Measurements from ENCODE around the gene TYRP1.

The TYRP1 gene

GRCh38 chr9:12740845-12741244 lies 47.7 kb downstream of the TYRP1 start:
- H4K20me1 ChIP-seq (ENCODE audit: insufficient read depth, low read length): no peaks in the 10 kb centered on the region
- no peak for DNase-seq
- no peaks in the 10 kb centered on the region for H3K27me3 ChIP-seq (replicated peaks; ENCODE audit: insufficient read depth, low read length)
- H3F3A ChIP-seq (ENCODE audit: insufficient read depth, low read length): no peaks in the 10 kb centered on the region
- no peaks in the 10 kb centered on the region for H3K36me3 ChIP-seq (replicated peaks; ENCODE audit: insufficient read depth, low read length)
- H3K27ac ChIP-seq (ENCODE audit: low read length): no peak overlapping the region
- no peak overlapping the region for H3K9ac ChIP-seq (ENCODE audit: low read length)
- TF ChIP-seq EZH2phosphoT487 (IDR thresholded peaks at IDR 0.05; ENCODE audit: low read length) (no peak), CTCF (IDR thresholded peaks at IDR 0.05; ENCODE audit: low read length) (no peak), EZH2 (optimal IDR thresholded peaks at IDR 0.05; ENCODE audit: low read depth, low read length) (no peak)
- no peaks in the 10 kb centered on the region for H3K9me2 ChIP-seq (replicated peaks; ENCODE audit: insufficient read depth, low read length)
- H3K79me2 ChIP-seq (ENCODE audit: low read length): no peaks in the 10 kb centered on the region
- H3K4me3 ChIP-seq (ENCODE audit: low read length): no peak overlapping the region
- H3K4me1 ChIP-seq (ENCODE audit: low read length): no peaks in the 10 kb centered on the region; the same call in 1 of the 2 replicates
- H3K9me3 ChIP-seq (replicated peaks; ENCODE audit: insufficient read depth, low read length): no peaks in the 10 kb centered on the region
- no peak overlapping the region for H3K4me2 ChIP-seq (ENCODE audit: low read depth, low read length)
- no peak overlapping the region for H2AFZ ChIP-seq (ENCODE audit: low read length)

GRCh38 chr9:12748016-12748415 lies 54.8 kb downstream of the TYRP1 start:
- TF ChIP-seq CTCF (IDR thresholded peaks at IDR 0.05; ENCODE audit: low read length) (no peak), EZH2 (optimal IDR thresholded peaks at IDR 0.05; ENCODE audit: low read depth, low read length) (no peak), EZH2phosphoT487 (IDR thresholded peaks at IDR 0.05; ENCODE audit: low read length) (no peak)
- Histone ChIP-seq H3K36me3 (replicated peaks; ENCODE audit: insufficient read depth, low read length) (no peaks in the 10 kb centered on the region), H3K79me2 (ENCODE audit: low read length) (no peaks in the 10 kb centered on the region), H3K4me3 (ENCODE audit: low read length) (no peak overlapping the region), H3K27me3 (replicated peaks; ENCODE audit: insufficient read depth, low read length) (no peaks in the 10 kb centered on the region), H3F3A (ENCODE audit: insufficient read depth, low read length) (no peaks in the 10 kb centered on the region), H4K20me1 (ENCODE audit: insufficient read depth, low read length) (no peaks in the 10 kb centered on the region), H3K9me2 (replicated peaks; ENCODE audit: insufficient read depth, low read length) (no peaks in the 10 kb centered on the region), H3K4me2 (ENCODE audit: low read depth, low read length) (no peak overlapping the region), H3K9me3 (replicated peaks; ENCODE audit: insufficient read depth, low read length) (no peaks in the 10 kb centered on the region), H3K9ac (ENCODE audit: low read length) (no peak overlapping the region), H3K27ac (ENCODE audit: low read length) (no peak overlapping the region), H2AFZ (ENCODE audit: low read length) (no peak overlapping the region), H3K4me1 (ENCODE audit: low read length) (no peaks in the 10 kb centered on the region)
- DNase-seq: no peak

DNA sequence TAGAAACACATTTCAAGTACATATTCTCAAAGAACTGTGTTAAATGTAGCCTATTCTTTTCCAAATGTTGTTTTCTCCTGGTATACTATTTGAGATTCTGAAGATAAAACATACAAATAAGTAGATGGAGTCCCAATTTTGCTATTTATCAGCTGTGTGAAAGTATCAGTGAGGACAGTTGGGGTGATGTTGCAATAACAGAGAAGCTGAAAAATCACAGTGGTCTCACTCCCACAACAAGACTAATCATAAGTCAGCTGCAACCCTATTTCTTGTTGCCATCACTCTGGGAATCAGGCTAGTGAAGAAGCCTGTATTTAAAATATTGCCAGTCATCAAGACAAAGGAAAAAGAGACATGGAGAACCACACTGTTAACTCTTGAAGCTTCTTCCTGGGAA lies 55.8 kb downstream of the TYRP1 start:
- Histone ChIP-seq H2AFZ (ENCODE audit: low read length) (no peak overlapping the region), H3K4me1 (ENCODE audit: low read length) (no peaks in the 10 kb centered on the region), H3K9ac (ENCODE audit: low read length) (no peak overlapping the region), H3K9me3 (replicated peaks; ENCODE audit: insufficient read depth, low read length) (no peaks in the 10 kb centered on the region), H3K36me3 (replicated peaks; ENCODE audit: insufficient read depth, low read length) (no peaks in the 10 kb centered on the region), H3K4me3 (ENCODE audit: low read length) (no peak overlapping the region), H4K20me1 (ENCODE audit: insufficient read depth, low read length) (no peaks in the 10 kb centered on the region), H3K9me2 (replicated peaks; ENCODE audit: insufficient read depth, low read length) (no peaks in the 10 kb centered on the region), H3K4me2 (ENCODE audit: low read depth, low read length) (no peak overlapping the region), H3K79me2 (ENCODE audit: low read length) (no peaks in the 10 kb centered on the region), H3K27me3 (replicated peaks; ENCODE audit: insufficient read depth, low read length) (no peaks in the 10 kb centered on the region), H3K27ac (ENCODE audit: low read length) (no peak overlapping the region), H3F3A (ENCODE audit: insufficient read depth, low read length) (no peaks in the 10 kb centered on the region)
- TF ChIP-seq CTCF (IDR thresholded peaks at IDR 0.05; ENCODE audit: low read length) (no peak), EZH2 (optimal IDR thresholded peaks at IDR 0.05; ENCODE audit: low read depth, low read length) (no peak), EZH2phosphoT487 (IDR thresholded peaks at IDR 0.05; ENCODE audit: low read length) (no peak)
- no peak for DNase-seq

Measured in MM.1S (cell line).